ENCODE measurements around the gene STRIP1. TPM values are rescaled to one million over a fixed set of nuclear protein-coding genes. Genes with fewer than 3 reads are reported as not detected.

The STRIP1 gene
- total RNA-seq, 1 donor from 2014 or later: 39.1 TPM

GRCh38 chr1:110100335-110100734 lies 65.9 kb downstream of the STRIP1 start:
- no peak overlapping the region for H3K27ac Mint-ChIP-seq
- H3K27me3 Mint-ChIP-seq (ENCODE audit: low read depth): peaks cover 9% of the 10 kb centered on the region
- no peak for DNase-seq (ENCODE audit: low spot score)
- H3K4me1 Mint-ChIP-seq (ENCODE audit: low read depth): no peaks in the 10 kb centered on the region
- intact Hi-C loops (cut with micrococcal nuclease): no loop called here
- H3K4me3 Mint-ChIP-seq (ENCODE audit: low read depth): no peak overlapping the region
- no peaks in the 10 kb centered on the region for H3K36me3 Mint-ChIP-seq (ENCODE audit: low read depth)
- no peaks in the 10 kb centered on the region for H3K9me3 Mint-ChIP-seq

- no peaks in the 10 kb centered on the region for H3K4me1 Mint-ChIP-seq (ENCODE audit: low read depth)
- H3K36me3 Mint-ChIP-seq (ENCODE audit: low read depth): no peaks in the 10 kb centered on the region
- intact Hi-C loops (cut with micrococcal nuclease): no loop called here
- DNase-seq (ENCODE audit: low spot score): no peak
- peaks cover 4% of the 10 kb centered on the region for H3K27me3 Mint-ChIP-seq (ENCODE audit: low read depth)
- H3K4me3 Mint-ChIP-seq (ENCODE audit: low read depth): no peak overlapping the region
- no peaks in the 10 kb centered on the region for H3K9me3 Mint-ChIP-seq
- no peak overlapping the region for H3K27ac Mint-ChIP-seq
Measured at GRCh38 chr1:110102081-110102480, 67.7 kb downstream of the STRIP1 start.

Other genes starting within 250 kb of the STRIP1 start
- 251 and 252 TPM in 2 replicates for gene CSF1, start 123.8 kb upstream of the STRIP1 start, total RNA-seq
- gene AHCYL1, start 49.9 kb upstream of the STRIP1 start, total RNA-seq: 85.8 and 86.5 TPM in 2 replicates
- gene ALX3, start 36.0 kb downstream of the STRIP1 start, total RNA-seq: not detected in 2 replicates
- not detected in 2 replicates for gene UBL4B, start 77.8 kb downstream of the STRIP1 start, total RNA-seq
- gene SLC6A17, start 115.9 kb downstream of the STRIP1 start, total RNA-seq: 0.41 and 0.46 TPM in 2 replicates
- gene KCNC4, start 175.7 kb downstream of the STRIP1 start, total RNA-seq: 30.6 and 31.1 TPM in 2 replicates